GM21360 (cell line): Measurements from ENCODE around the gene ZMIZ1.

Experiments
- ATAC-seq: cut with Tn5 transposase; IDR thresholded peaks from one replicate; pipeline ENCODE4 v1.9.1; 2021; ENCODE audit warnings: mild to moderate bottlenecking, moderate library complexity; ENCODE audit not compliant: unreplicated experiment

ZMIZ1 gene

GRCh38 chr10:79135790-79136189 is 67.0 kb downstream of the ZMIZ1 start:
- no peak for ATAC-seq

GRCh38 chr10:79136236-79137005 is 67.7 kb downstream of the ZMIZ1 start:
- no peak for ATAC-seq

GRCh38 chr10:79137300-79137756 is 68.6 kb downstream of the ZMIZ1 start:
- ATAC-seq = peak; percentile 9

- ATAC-seq = peak; percentile 69
Measured at GRCh38 chr10:79137826-79138225, 69.1 kb downstream of the ZMIZ1 start.

- no peak for ATAC-seq
Measured at GRCh38 chr10:79138449-79139123, 69.8 kb downstream of the ZMIZ1 start.

- no peak for ATAC-seq
Measured at GRCh38 chr10:79139124-79139835, 70.5 kb downstream of the ZMIZ1 start.

- no peak for ATAC-seq
Measured at GRCh38 chr10:79140085-79140793, 71.5 kb downstream of the ZMIZ1 start.

- no peak for ATAC-seq
Measured at GRCh38 chr10:79140855-79141254, 72.1 kb downstream of the ZMIZ1 start.

- ATAC-seq = no peak
Measured at GRCh38 chr10:79142064-79142491, 73.3 kb downstream of the ZMIZ1 start.

GRCh38 chr10:79142522-79143309 is 74.0 kb downstream of the ZMIZ1 start:
- ATAC-seq = no peak

- no peak for ATAC-seq
Measured at GRCh38 chr10:79143879-79144278, 75.1 kb downstream of the ZMIZ1 start.

- no peak for ATAC-seq
Measured at GRCh38 chr10:79144351-79145173, 75.8 kb downstream of the ZMIZ1 start.

- no peak for ATAC-seq
Measured at GRCh38 chr10:79145174-79145483, 76.4 kb downstream of the ZMIZ1 start.

- no peak for ATAC-seq
Measured at GRCh38 chr10:79145517-79146470, 77.0 kb downstream of the ZMIZ1 start.

- no peak for ATAC-seq
Measured at GRCh38 chr10:79146611-79147130, 77.9 kb downstream of the ZMIZ1 start.

- no peak for ATAC-seq
Measured at GRCh38 chr10:79147306-79147705, 78.5 kb downstream of the ZMIZ1 start.

- ATAC-seq = no peak
Measured at GRCh38 chr10:79147796-79148451, 79.2 kb downstream of the ZMIZ1 start.
